PC-9 (cell line): ENCODE results near the gene SPSB2. TPM values are rescaled to one million over a fixed set of nuclear protein-coding genes. Genes with fewer than 3 reads are reported as not detected.

Source experiments
- BruUV-seq: library from RNA; stranded (reverse); fragments of 400-500 nt; replicated peaks from 2 replicates; lab custom pipeline; 2021; lab: Mats Ljungman, UMichigan
- CTCF ChIA-PET: fragments of 300-600 bp; sonication (Branson Sonifier 250); formaldehyde crosslinking; loops from one replicate; lab custom pipeline; 2022; ENCODE audit warnings: antibody characterized with exemption; lab: Charles Lee
- POLR2A ChIA-PET: fragments of 300-600 bp; sonication (Branson Sonifier 250); formaldehyde crosslinking; loops from one replicate; lab custom pipeline; 2022; ENCODE audit warnings: antibody characterized with exemption; ENCODE audit not compliant: unreplicated experiment; lab: Charles Lee
- DNase-seq, 2 experiments: peaks; one replicate each; pipeline versions ENCODE4 v3.0.0 to v3.0.0-alpha.2; 2015 to 2022; ENCODE audit warnings: mixed read lengths in 1 of 2
- H2AFZ ChIP-seq: fragments of 200-600 bp; sonication (generic); 2 replicates; pipeline ENCODE4 v1.8.1; 2017; ENCODE audit warnings: antibody characterized with exemption
- H3F3A ChIP-seq: fragments of 200-600 bp; sonication (generic); 2 replicates; pipeline ENCODE4 v1.8.1; 2017; ENCODE audit warnings: antibody characterized with exemption, mild to moderate bottlenecking, low read depth; ENCODE audit not compliant: insufficient read depth
- H3K27ac ChIP-seq: fragments of 200-600 bp; sonication (generic); 2 replicates; pipeline ENCODE4 v1.6.1; 2016; ENCODE audit warnings: mixed run types
- H3K27me3 ChIP-seq: fragments of 200-600 bp; sonication (generic); 2 replicates; pipeline ENCODE4 v1.6.1; 2016; ENCODE audit warnings: low read depth, mixed run types; ENCODE audit not compliant: insufficient read depth
- H3K36me3 ChIP-seq: fragments of 200-600 bp; sonication (generic); 2 replicates; pipeline ENCODE4 v1.6.1; 2016; ENCODE audit warnings: low read depth, mixed run types
- H3K4me1 ChIP-seq: fragments of 200-600 bp; sonication (generic); replicated peaks from 2 replicates; pipeline ENCODE4 v1.6.1; 2016; ENCODE audit warnings: mixed run types; ENCODE audit not compliant: insufficient read depth
- H3K4me2 ChIP-seq: fragments of 200-600 bp; sonication (generic); 2 replicates; pipeline ENCODE4 v1.6.1; 2017; ENCODE audit warnings: mixed run types
- H3K4me3 ChIP-seq: fragments of 200-600 bp; sonication (generic); 2 replicates; pipeline ENCODE4 v1.6.1; 2016; ENCODE audit warnings: mixed run types
- H3K79me2 ChIP-seq: fragments of 200-600 bp; sonication (generic); 2 replicates; pipeline ENCODE4 v1.6.1; 2017; ENCODE audit warnings: low read depth, mixed run types
- H3K9me2 ChIP-seq: fragments of 200-600 bp; sonication (generic); 2 replicates; pipeline ENCODE4 v1.8.1; 2017; ENCODE audit warnings: mild to moderate bottlenecking; ENCODE audit not compliant: insufficient read depth
- H3K9me3 ChIP-seq: fragments of 200-600 bp; sonication (generic); 2 replicates; pipeline ENCODE4 v1.8.1; 2016; ENCODE audit warnings: low read depth; ENCODE audit not compliant: insufficient read depth
- H4K20me1 ChIP-seq: fragments of 200-600 bp; sonication (generic); 2 replicates; pipeline ENCODE4 v1.8.1; 2017; ENCODE audit not compliant: insufficient read depth
- CTCF ChIP-seq: fragments of 200-600 bp; sonication (generic); conservative IDR thresholded peaks from 2 replicates; pipeline ENCODE4 v1.6.1; 2017; ENCODE audit warnings: mixed run types, antibody characterized with exemption, mild to moderate bottlenecking, moderate library complexity
- EZH2 ChIP-seq: fragments of 200-600 bp; sonication (generic); IDR thresholded peaks from 2 replicates; pipeline ENCODE4 v1.8.0; 2017; ENCODE audit warnings: antibody characterized with exemption, low read depth
- intact Hi-C: fragments of 100-400 bp; cut with micrococcal nuclease; formaldehyde crosslinking; loops from one replicate; pipeline ENCODE4 v1.10.0; 2022; ENCODE audit not compliant: unreplicated experiment
- total RNA-seq: library from RNA; stranded (reverse); gene quantifications from 2 replicates; pipeline ENCODE4 v1.2.3, GENCODE V29; 2021

SPSB2 gene
- total RNA-seq, 1 experiment from 2014 or later: 28.9 TPM

- Histone ChIP-seq H3K79me2 (no peaks in the 10 kb centered on the region), H3K9me2 (no peaks in the 10 kb centered on the region), H3K4me2 (peak within 1 kb of the TSS; percentile 68), H3K9me3 (no peaks in the 10 kb centered on the region), H3K27ac (no peak within 1 kb of the TSS), H3F3A (no peaks in the 10 kb centered on the region; the same call in 1 of the 2 replicates), H4K20me1 (no peaks in the 10 kb centered on the region), H3K4me1 (no peaks in the 10 kb centered on the region; the same call in 1 of the 2 replicates), H3K27me3 (peaks cover 76% of the 10 kb centered on the region), H2AFZ (no peak within 1 kb of the TSS), H3K4me3 (peak within 1 kb of the TSS; percentile 33; the same call in 1 of the 2 replicates), H3K36me3 (no peaks in the 10 kb centered on the region)
- TF ChIP-seq EZH2: no peak
- no peak for TF ChIP-seq CTCF
- intact Hi-C loops: no loop called here
- peak in 1 of 2 experiments; percentile 37 for DNase-seq
- CTCF ChIA-PET: interaction anchor here (0.6 to 1.8 kb wide), 4 partner anchors 20 to 117 kb away, joined by 3 to 9 read pairs (median 5); no protein-coding TSS in a partner anchor
- POLR2A ChIA-PET: interaction anchor here (0.7 to 0.9 kb wide), 3 partner anchors 47 to 209 kb away, joined by 3 to 4 read pairs (median 3); no protein-coding TSS in a partner anchor
- no TSS peak for BruUV-seq
Observed at GRCh38 chr12:6821591-6822425, 51.3 kb downstream of the SPSB2 start, which contains the start of gene GPR162. TSS of gene GPR162 (plus strand) at chr12:6821821. CDS start at chr12:6823899, 2,078 bp downstream.

Other genes with a start within 250 kb of the SPSB2 start
- 14.2 and 14.8 TPM in 2 replicates for gene LPAR5, start 237.3 kb downstream of the SPSB2 start, total RNA-seq
- 4.2 and 6.1 TPM in 2 replicates for gene ACRBP, start 225.9 kb downstream of the SPSB2 start, total RNA-seq
- gene ING4, start 210.2 kb downstream of the SPSB2 start, total RNA-seq: 87.6 and 88.7 TPM in 2 replicates
- 74.3 and 106 TPM in 2 replicates for gene ZNF384, start 183.9 kb downstream of the SPSB2 start, total RNA-seq
- gene PIANP, start 172.5 kb downstream of the SPSB2 start, total RNA-seq: not detected in 2 replicates
- 88.7 and 116 TPM in 2 replicates for gene COPS7A, start 149.3 kb downstream of the SPSB2 start, total RNA-seq
- gene MLF2, start 120.2 kb downstream of the SPSB2 start, total RNA-seq: 349 and 379 TPM in 2 replicates
- 633 and 910 TPM in 2 replicates for gene PTMS, start 106.9 kb downstream of the SPSB2 start, total RNA-seq
- gene LAG3, start 100.8 kb downstream of the SPSB2 start, total RNA-seq: 9.4 and 10.5 TPM in 2 replicates
- 1.0 and 3.2 TPM in 2 replicates for gene CD4, start 83.8 kb downstream of the SPSB2 start, total RNA-seq
- 2.4 and 3.8 TPM in 2 replicates for gene GPR162, start 51.5 kb downstream of the SPSB2 start, total RNA-seq
- gene P3H3, start 44.9 kb downstream of the SPSB2 start, total RNA-seq: 0.45 and 0.52 TPM in 2 replicates
- gene GNB3, start 32.4 kb downstream of the SPSB2 start, total RNA-seq: not detected in 2 replicates
- gene CDCA3, start 22.0 kb downstream of the SPSB2 start, total RNA-seq: 104 and 125 TPM in 2 replicates
- gene USP5, start 21.2 kb downstream of the SPSB2 start, total RNA-seq: 267 and 308 TPM in 2 replicates
- gene TPI1, start 5.8 kb downstream of the SPSB2 start, total RNA-seq: 1,080 and 1,199 TPM in 2 replicates
- gene LRRC23, start 31.5 kb upstream of the SPSB2 start, total RNA-seq: 29.3 and 38.8 TPM in 2 replicates
- 38.8 and 56.6 TPM in 2 replicates for gene ENO2, start 41.3 kb upstream of the SPSB2 start, total RNA-seq
- 158 and 159 TPM in 2 replicates for gene ATN1, start 54.7 kb upstream of the SPSB2 start, total RNA-seq
- not detected in 2 replicates for gene RNU7-1, start 70.5 kb upstream of the SPSB2 start, total RNA-seq
- gene C12orf57, start 70.7 kb upstream of the SPSB2 start, total RNA-seq: 198 and 218 TPM in 2 replicates
- gene PTPN6, start 78.1 kb upstream of the SPSB2 start, total RNA-seq: 84.1 and 92.7 TPM in 2 replicates
- 384 and 386 TPM in 2 replicates for gene PHB2, start 97.4 kb upstream of the SPSB2 start, total RNA-seq
- gene EMG1, start 97.6 kb upstream of the SPSB2 start, total RNA-seq: 84.5 and 96.5 TPM in 2 replicates
- 53.8 and 102 TPM in 2 replicates for gene LPCAT3, start 145.2 kb upstream of the SPSB2 start, total RNA-seq
- gene C1S, start 187.4 kb upstream of the SPSB2 start, total RNA-seq: 32.4 and 32.9 TPM in 2 replicates
- gene C1R, start 219.1 kb upstream of the SPSB2 start, total RNA-seq: 20.5 and 24.0 TPM in 2 replicates
- gene C1RL, start 235.9 kb upstream of the SPSB2 start, total RNA-seq: 70.4 and 72.9 TPM in 2 replicates